ENCODE data around the gene UNC80.

Gene UNC80

GRCh38 chr2:209907746-209908145 lies 136.1 kb downstream of the UNC80 start:
- intact Hi-C loops (cut with DNase I): no loop called here
- DNase-seq: no peak

- intact Hi-C loops (cut with DNase I): no loop called here
- DNase-seq: no peak
These were observed 136.9 kb downstream of the UNC80 start for GRCh38 chr2:209908511-209908910.

- intact Hi-C loops (cut with DNase I): no loop called here
These were observed 139.9 kb downstream of the UNC80 start for GRCh38 chr2:209911486-209911885.

GRCh38 chr2:209913786-209914345 lies 142.2 kb downstream of the UNC80 start:
- no peak for DNase-seq
- intact Hi-C loops (cut with DNase I): no loop called here

More at GRCh38 chr2:209911486-209911885, 139.9 kb downstream of the UNC80 start:
- no peak for DNase-seq

- intact Hi-C loops (cut with DNase I): no loop called here
These were observed 145.6 kb downstream of the UNC80 start for GRCh38 chr2:209917154-209917771.

GRCh38 chr2:209918251-209918650 lies 146.6 kb downstream of the UNC80 start:
- DNase-seq: no peak

More at GRCh38 chr2:209917154-209917771, 145.6 kb downstream of the UNC80 start:
- no peak for DNase-seq

GRCh38 chr2:209922116-209922515 lies 150.5 kb downstream of the UNC80 start:
- no peak for DNase-seq
- intact Hi-C loops (cut with DNase I): no loop called here

More at GRCh38 chr2:209918251-209918650, 146.6 kb downstream of the UNC80 start:
- intact Hi-C loops (cut with DNase I): no loop called here

GRCh38 chr2:209929369-209929768 lies 157.7 kb downstream of the UNC80 start:
- DNase-seq: no peak
- intact Hi-C loops (cut with DNase I): no loop called here

- intact Hi-C loops (cut with DNase I): no loop called here
- peak in 4 of 10 donors; percentile 25 to 33 (median 25) for DNase-seq
These were observed 162.2 kb downstream of the UNC80 start for GRCh38 chr2:209933499-209934483.

- DNase-seq: no peak
- intact Hi-C loops (cut with DNase I): no loop called here
These were observed 164.6 kb downstream of the UNC80 start for GRCh38 chr2:209936106-209936666.

- intact Hi-C loops (cut with DNase I): no loop called here
- no peak for DNase-seq
These were observed 166.3 kb downstream of the UNC80 start for GRCh38 chr2:209937893-209938292.

- intact Hi-C loops (cut with DNase I): no loop called here
- DNase-seq: no peak
These were observed 167.3 kb downstream of the UNC80 start for GRCh38 chr2:209938906-209939305.

- intact Hi-C loops (cut with DNase I): no loop called here
These were observed 169.3 kb downstream of the UNC80 start for GRCh38 chr2:209940936-209941335.

GRCh38 chr2:209942426-209942825 lies 170.8 kb downstream of the UNC80 start:
- DNase-seq: no peak
- intact Hi-C loops (cut with DNase I): no loop called here

More at GRCh38 chr2:209940936-209941335, 169.3 kb downstream of the UNC80 start:
- no peak for DNase-seq

GRCh38 chr2:209942936-209943605 lies 171.4 kb downstream of the UNC80 start:
- intact Hi-C loops (cut with DNase I): no loop called here
- no peak for DNase-seq

- no peak for DNase-seq
- intact Hi-C loops (cut with DNase I): no loop called here
These were observed 172.1 kb downstream of the UNC80 start for GRCh38 chr2:209943776-209944175.

- intact Hi-C loops (cut with DNase I): no loop called here
- DNase-seq: no peak
These were observed 174.9 kb downstream of the UNC80 start for GRCh38 chr2:209946539-209946938.

- intact Hi-C loops (cut with DNase I): no loop called here
- DNase-seq: no peak
These were observed 184.6 kb downstream of the UNC80 start for GRCh38 chr2:209956271-209956670.

GRCh38 chr2:209958016-209958415 lies 186.4 kb downstream of the UNC80 start:
- no peak for DNase-seq
- intact Hi-C loops (cut with DNase I): no loop called here

- no peak for DNase-seq
- intact Hi-C loops (cut with DNase I): no loop called here
These were observed 188.4 kb downstream of the UNC80 start for GRCh38 chr2:209960045-209960444.
